Right atrium auricular region (tissue), 2 donors: Measurements from ENCODE around the gene ELL. TPM values are rescaled to one million over a fixed set of nuclear protein-coding genes. Genes with fewer than 3 reads are reported as not detected.

ENCODE experiments used
- DNase-seq: peaks from one replicate; pipeline ENCODE4 v3.0.0-alpha.2; 2019; ENCODE audit warnings: low spot score
- H3K27ac ChIP-seq, 2 donors: fragments of 200-600 bp; sonication (generic); 1 replicate in 1 of 2; 2 replicates in 1 of 2; pipeline ENCODE4 v1.5.1; 2016 to 2019
- H3K27me3 ChIP-seq, 2 donors: fragments of 200-600 bp; sonication (generic); one replicate each; pipeline versions ENCODE4 v1.5.1 to v1.6.0; 2017 to 2019
- H3K36me3 ChIP-seq: fragments of 200-600 bp; sonication (generic); one replicate; pipeline ENCODE4 v1.5.1; 2016
- H3K4me1 ChIP-seq, 2 donors: fragments of 200-600 bp; sonication (generic); one replicate each; pipeline versions ENCODE4 v1.5.1 to v1.6.0; 2017 to 2019
- H3K4me3 ChIP-seq, 2 donors: fragments of 200-600 bp; sonication (generic); 1 replicate in 1 of 2; 2 replicates in 1 of 2; pipeline ENCODE4 v1.5.1; 2017 to 2019; ENCODE audit warnings: mild to moderate bottlenecking in 1 of 2, moderate library complexity in 1 of 2
- H3K9me3 ChIP-seq, 2 donors: fragments of 200-600 bp; sonication (generic); one replicate each; pipeline ENCODE4 v1.5.1; 2019
- total RNA-seq, 2 donors: library from RNA; depleted of rRNA; stranded (reverse); fragments of >200 nt; gene quantifications; one replicate each; pipeline ENCODE4 v1.1.0, GENCODE V29; 2016
- TF ChIP-seq, protein P1 (sequence below), 2 donors: fragments of 200-600 bp; sonication (generic); IDR thresholded peaks; one replicate each; pipeline ENCODE4 v1.5.1; 2019; ENCODE audit warnings: antibody characterized with exemption in 2 of 2

ELL gene
- total RNA-seq = 10 to 100 TPM; 12.4 to 17.5 TPM

DNA sequence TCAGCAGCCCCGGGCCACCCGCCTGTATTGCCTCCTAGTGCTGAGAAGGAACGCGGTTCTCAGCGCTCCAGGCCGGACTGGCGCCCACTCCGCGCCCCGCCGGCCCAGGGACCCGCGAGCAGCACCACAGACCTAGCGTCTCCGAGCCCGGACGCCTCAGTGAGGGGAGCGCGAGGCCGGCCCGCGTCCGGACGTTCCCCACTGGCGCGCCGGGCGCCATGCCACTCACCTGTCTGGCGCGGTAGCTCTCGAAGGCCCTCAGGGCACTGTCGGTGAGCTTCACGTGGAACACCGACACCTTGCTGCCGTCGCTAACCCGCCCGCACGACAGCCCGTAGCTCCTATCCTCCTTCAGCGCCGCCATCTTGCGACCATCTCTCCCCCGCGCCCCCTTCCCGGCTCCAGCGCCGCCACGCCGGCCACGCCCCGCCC lies at the start of gene ELL:
Gene ELL, minus strand, starts transcription at position 379 of the 432 bp plus-strand sequence. Its CDS starts 15 bp downstream, at position 364.
- Histone ChIP-seq H3K27ac (peak within 1 kb of the TSS; percentile 96 to 99), H3K9me3 (no peaks in the 10 kb centered on the region), H3K4me3 (peak within 1 kb of the TSS; percentile 80 to 99), H3K4me1 (peaks cover 0 to 38% of the 10 kb centered on the region in 2 donors), H3K36me3 (no peaks in the 10 kb centered on the region), H3K27me3 (no peaks in the 10 kb centered on the region)
- no peak for DNase-seq
- TF ChIP-seq, protein P1, sequence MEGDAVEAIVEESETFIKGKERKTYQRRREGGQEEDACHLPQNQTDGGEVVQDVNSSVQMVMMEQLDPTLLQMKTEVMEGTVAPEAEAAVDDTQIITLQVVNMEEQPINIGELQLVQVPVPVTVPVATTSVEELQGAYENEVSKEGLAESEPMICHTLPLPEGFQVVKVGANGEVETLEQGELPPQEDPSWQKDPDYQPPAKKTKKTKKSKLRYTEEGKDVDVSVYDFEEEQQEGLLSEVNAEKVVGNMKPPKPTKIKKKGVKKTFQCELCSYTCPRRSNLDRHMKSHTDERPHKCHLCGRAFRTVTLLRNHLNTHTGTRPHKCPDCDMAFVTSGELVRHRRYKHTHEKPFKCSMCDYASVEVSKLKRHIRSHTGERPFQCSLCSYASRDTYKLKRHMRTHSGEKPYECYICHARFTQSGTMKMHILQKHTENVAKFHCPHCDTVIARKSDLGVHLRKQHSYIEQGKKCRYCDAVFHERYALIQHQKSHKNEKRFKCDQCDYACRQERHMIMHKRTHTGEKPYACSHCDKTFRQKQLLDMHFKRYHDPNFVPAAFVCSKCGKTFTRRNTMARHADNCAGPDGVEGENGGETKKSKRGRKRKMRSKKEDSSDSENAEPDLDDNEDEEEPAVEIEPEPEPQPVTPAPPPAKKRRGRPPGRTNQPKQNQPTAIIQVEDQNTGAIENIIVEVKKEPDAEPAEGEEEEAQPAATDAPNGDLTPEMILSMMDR (IDR thresholded peaks at IDR 0.05) = no peak

DNA sequence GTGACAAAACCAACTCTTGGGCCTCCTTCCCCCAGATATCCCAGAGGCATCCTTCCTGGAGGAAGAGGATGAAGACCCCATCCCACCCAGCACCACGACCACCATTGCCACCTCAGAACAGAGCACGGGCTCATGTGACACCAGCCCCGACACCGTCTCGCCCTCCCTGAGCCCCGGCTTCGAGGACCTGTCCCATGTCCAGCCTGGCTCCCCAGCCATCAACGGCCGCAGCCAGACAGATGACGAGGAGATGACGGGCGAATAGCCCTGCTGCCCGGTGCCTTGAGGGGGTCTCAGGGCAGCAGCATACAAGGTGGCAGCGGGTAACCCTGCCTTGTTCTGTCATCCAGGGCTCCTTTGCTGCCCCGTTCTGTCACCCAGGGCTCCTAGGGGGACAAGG lies 46.5 kb upstream of the ELL start:
- Histone ChIP-seq H3K27ac (no peak overlapping the region), H3K27me3 (no peaks in the 10 kb centered on the region), H3K4me1 (peaks cover 0 to 18% of the 10 kb centered on the region in 2 donors), H3K9me3 (no peaks in the 10 kb centered on the region), H3K4me3 (no peak overlapping the region), H3K36me3 (peaks cover 63% of the 10 kb centered on the region)
- no peak for DNase-seq
- TF ChIP-seq, protein P1 (IDR thresholded peaks at IDR 0.05) = no peak

DNA sequence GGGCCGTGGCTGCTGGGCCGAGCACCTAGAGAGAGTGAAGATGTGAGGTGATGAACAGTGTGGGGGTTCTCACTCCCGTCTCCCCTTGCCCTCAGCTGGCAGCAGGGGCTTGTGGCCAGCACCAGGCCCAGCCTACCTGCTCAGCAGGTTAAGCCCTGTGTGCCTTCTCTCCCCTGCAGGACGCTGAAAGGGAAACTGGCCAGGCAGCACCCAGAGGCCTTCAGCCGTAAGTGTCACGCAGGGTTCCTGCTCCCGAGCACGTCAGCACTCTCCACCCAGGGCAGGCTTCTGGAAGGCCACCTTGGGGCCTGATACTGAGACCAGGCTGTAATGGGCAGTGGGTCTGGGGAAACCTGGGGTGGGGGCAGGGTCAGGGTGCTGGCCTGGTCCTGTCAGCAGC lies 45.1 kb upstream of the ELL start:
- H3K4me3 ChIP-seq = no peak overlapping the region
- no peaks in the 10 kb centered on the region for H3K27me3 ChIP-seq
- no peak overlapping the region for H3K27ac ChIP-seq
- no peaks in the 10 kb centered on the region for H3K9me3 ChIP-seq
- DNase-seq = no peak
- peaks cover 66% of the 10 kb centered on the region for H3K36me3 ChIP-seq
- TF ChIP-seq, protein P1 (IDR thresholded peaks at IDR 0.05) = no peak
- peaks cover 0 to 13% of the 10 kb centered on the region in 2 donors for H3K4me1 ChIP-seq

DNA sequence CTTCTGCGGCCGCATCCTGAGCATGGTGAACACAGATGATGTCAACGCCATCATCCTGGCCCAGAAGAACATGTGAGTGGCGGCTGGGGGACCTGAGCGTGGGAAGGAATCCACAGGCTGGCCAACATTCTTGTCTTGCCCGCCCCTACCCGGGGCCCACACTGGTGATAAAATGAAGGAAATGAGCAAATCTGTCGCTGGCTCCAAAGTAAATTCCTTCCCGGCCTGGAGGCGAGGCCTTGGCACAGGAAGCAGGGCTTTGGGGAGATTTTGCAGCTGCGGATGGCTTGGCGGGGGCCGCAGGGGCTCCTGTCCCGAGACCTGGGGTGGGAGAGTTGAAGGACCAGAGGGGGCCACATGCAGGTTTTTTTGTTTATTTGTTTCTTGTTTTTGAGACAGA lies 40.2 kb upstream of the ELL start:
- peak; percentile 78 for DNase-seq
- no peaks in the 10 kb centered on the region for H3K9me3 ChIP-seq
- H3K27me3 ChIP-seq = no peaks in the 10 kb centered on the region
- H3K36me3 ChIP-seq = peaks cover 44% of the 10 kb centered on the region
- H3K4me3 ChIP-seq = no peak overlapping the region
- TF ChIP-seq, protein P1 (IDR thresholded peaks at IDR 0.05) = no peak
- peaks cover 0 to 21% of the 10 kb centered on the region in 2 donors for H3K4me1 ChIP-seq
- H3K27ac ChIP-seq = peak overlapping the region; percentile 65 to 84

DNA sequence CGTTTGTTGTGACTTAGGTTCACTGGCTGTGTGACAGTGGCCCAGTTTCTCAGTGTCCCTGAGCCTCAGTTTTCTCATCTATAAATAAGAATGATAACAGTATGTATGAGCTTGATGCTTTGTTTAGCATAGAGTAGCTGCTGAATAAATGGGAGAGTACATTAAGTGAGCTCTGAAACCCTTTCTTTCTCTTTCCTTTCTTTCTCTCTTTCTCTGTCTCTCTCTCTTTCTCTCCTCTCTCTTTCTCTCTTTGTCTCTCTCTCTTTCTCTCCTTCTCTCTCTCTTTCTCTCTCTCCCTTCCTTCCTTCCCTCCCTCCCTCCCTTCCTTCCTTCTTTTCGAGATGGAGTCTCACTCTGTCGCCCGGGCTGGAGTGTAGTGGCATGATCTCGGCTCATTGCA lies 37.8 kb upstream of the ELL start:
- H3K27ac ChIP-seq = peak overlapping the region; percentile 1 to 96
- no peaks in the 10 kb centered on the region for H3K9me3 ChIP-seq
- peaks cover 0 to 21% of the 10 kb centered on the region in 2 donors for H3K4me1 ChIP-seq
- DNase-seq = no peak
- TF ChIP-seq, protein P1 (IDR thresholded peaks at IDR 0.05) = no peak
- no peaks in the 10 kb centered on the region for H3K27me3 ChIP-seq
- H3K4me3 ChIP-seq = no peak overlapping the region
- peaks cover 20% of the 10 kb centered on the region for H3K36me3 ChIP-seq

DNA sequence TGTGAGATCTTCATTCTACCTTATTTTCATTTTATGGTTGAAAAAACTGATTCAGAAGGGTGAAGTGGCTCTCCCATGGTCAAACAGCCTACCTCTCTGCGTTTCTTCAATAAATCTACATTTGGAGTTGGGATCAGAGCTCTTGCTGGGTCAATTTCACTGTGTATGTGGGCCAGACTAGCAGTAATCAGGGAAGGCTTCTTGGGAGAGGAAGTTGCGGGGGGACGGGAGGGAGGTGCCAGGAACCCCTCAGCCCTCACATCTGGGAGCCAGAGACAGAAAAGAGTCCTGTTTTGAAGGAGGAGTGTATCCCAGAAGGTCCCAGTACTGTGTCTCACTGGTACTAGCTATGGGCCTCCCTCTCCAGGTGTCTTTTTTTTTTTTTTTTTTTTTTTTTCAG lies 36.7 kb upstream of the ELL start:
- Histone ChIP-seq H3K36me3 (peaks cover 10% of the 10 kb centered on the region), H3K27me3 (no peaks in the 10 kb centered on the region), H3K4me3 (peak overlapping the region; percentile 78 to 83), H3K4me1 (peaks cover 0 to 21% of the 10 kb centered on the region in 2 donors), H3K9me3 (no peaks in the 10 kb centered on the region), H3K27ac (peak overlapping the region; percentile 96)
- DNase-seq = no peak
- TF ChIP-seq, protein P1 (IDR thresholded peaks at IDR 0.05) = no peak
